Smooth muscle cell (in vitro differentiated cells): ENCODE results near the gene PAM. TPM values are rescaled to one million over a fixed set of nuclear protein-coding genes. Genes with fewer than 3 reads are reported as not detected.

Source experiments
- DNase-seq: peaks from one replicate; lab custom pipeline; 2025; ENCODE audit not compliant: unreplicated experiment; lab: John Stamatoyannopoulos, UW
- H2AFZ ChIP-seq: fragments of 200-600 bp; sonication (generic); 2 replicates; pipeline ENCODE4 v1.6.0; 2016; ENCODE audit warnings: antibody characterized with exemption, low read depth, mild to moderate bottlenecking
- H3F3A ChIP-seq: fragments of 200-600 bp; sonication (generic); 2 replicates; pipeline ENCODE4 v1.6.0; 2017; ENCODE audit warnings: antibody characterized with exemption, low read depth
- H3K27ac ChIP-seq: fragments of 200-600 bp; sonication (generic); 2 replicates; pipeline ENCODE4 v1.5.1; 2016; ENCODE audit warnings: low read depth, mild to moderate bottlenecking
- H3K27me3 ChIP-seq: fragments of 200-600 bp; sonication (generic); 2 replicates; pipeline ENCODE4 v1.6.1; 2016; ENCODE audit warnings: low read depth, mild to moderate bottlenecking
- H3K36me3 ChIP-seq: fragments of 200-600 bp; sonication (generic); 2 replicates; pipeline ENCODE4 v1.5.1; 2016; ENCODE audit warnings: low read depth
- H3K4me1 ChIP-seq: fragments of 200-600 bp; sonication (generic); 2 replicates; pipeline ENCODE4 v1.5.1; 2016; ENCODE audit warnings: low read depth
- H3K4me2 ChIP-seq: fragments of 200-600 bp; sonication (generic); 2 replicates; pipeline ENCODE4 v1.6.0; 2016; ENCODE audit warnings: mild to moderate bottlenecking
- H3K4me3 ChIP-seq: fragments of 200-600 bp; sonication (generic); 2 replicates; pipeline ENCODE4 v1.5.1; 2016; ENCODE audit warnings: mild to moderate bottlenecking
- H3K79me2 ChIP-seq: fragments of 200-600 bp; sonication (generic); 2 replicates; pipeline ENCODE4 v1.6.0; 2016; ENCODE audit warnings: low read depth, mild to moderate bottlenecking
- H3K9ac ChIP-seq: fragments of 200-600 bp; sonication (generic); 2 replicates; pipeline ENCODE4 v1.6.0; 2016; ENCODE audit warnings: low read depth
- H3K9me3 ChIP-seq: fragments of 200-600 bp; sonication (generic); replicated peaks from 2 replicates; pipeline ENCODE4 v1.5.1; 2016; ENCODE audit warnings: low read depth
- H4K20me1 ChIP-seq: fragments of 200-600 bp; sonication (generic); 2 replicates; pipeline ENCODE4 v1.6.0; 2016; ENCODE audit warnings: low read depth
- CTCF ChIP-seq: fragments of 200-600 bp; sonication (generic); IDR thresholded peaks from 2 replicates; pipeline ENCODE4 v1.5.1; 2017; ENCODE audit warnings: borderline replicate concordance, mild to moderate bottlenecking, antibody characterized with exemption; ENCODE audit not compliant: insufficient read depth, poor library complexity, severe bottlenecking
- WGBS: methylation state at CpG from one replicate; pipeline ENCODE4 v1.1.7; 2016; ENCODE audit warnings: low lambda C conversion rate; 5-methylcytosine and 5-hydroxymethylcytosine counted together
- polyA plus RNA-seq: library from polyadenylated mRNA; unstranded; fragments of >200 nt; fragmentation: Nextera tagmentation; extraction: Ambion mirVana; gene quantifications from 2 replicates; pipeline ENCODE4 v1.2.1, GENCODE V29; 2016
- total RNA-seq: library from RNA; depleted of rRNA; stranded (reverse); fragments of >200 nt; gene quantifications from 2 replicates; pipeline ENCODE4 v1.2.3, GENCODE V29; 2014

Gene PAM
- total and polyA plus RNA-seq, 2 experiments from 2014 or later, result 117 to 155 TPM

GRCh38 chr5:102876610-102877009, 121.5 kb downstream of the PAM start:
- no peaks in the 10 kb centered on the region for H4K20me1 ChIP-seq
- no peak for TF ChIP-seq CTCF
- no peaks in the 10 kb centered on the region for H3K36me3 ChIP-seq
- no peaks in the 10 kb centered on the region for H3K79me2 ChIP-seq
- no peaks in the 10 kb centered on the region for H3F3A ChIP-seq
- 96% methylated on average over 4 of the region's 4 CpGs for WGBS
- DNase-seq, result no peak
- H3K9ac ChIP-seq, result no peak overlapping the region
- no peak overlapping the region for H2AFZ ChIP-seq
- H3K9me3 ChIP-seq, result no peaks in the 10 kb centered on the region
- H3K27ac ChIP-seq, result no peak overlapping the region
- H3K27me3 ChIP-seq, result no peaks in the 10 kb centered on the region
- H3K4me1 ChIP-seq, result no peaks in the 10 kb centered on the region
- H3K4me2 ChIP-seq, result no peak overlapping the region
- H3K4me3 ChIP-seq, result no peak overlapping the region

GRCh38 chr5:102879741-102880140, 124.6 kb downstream of the PAM start:
- Histone ChIP-seq H3K4me2 (no peak overlapping the region), H3K9me3 (no peaks in the 10 kb centered on the region), H4K20me1 (peaks cover 6% of the 10 kb centered on the region), H3K27ac (no peak overlapping the region), H3K79me2 (no peaks in the 10 kb centered on the region), H3K9ac (no peak overlapping the region), H3F3A (no peaks in the 10 kb centered on the region), H3K27me3 (no peaks in the 10 kb centered on the region), H3K36me3 (no peaks in the 10 kb centered on the region), H2AFZ (no peak overlapping the region), H3K4me1 (no peaks in the 10 kb centered on the region), H3K4me3 (no peak overlapping the region)
- 96% methylated on average over 6 of the region's 6 CpGs for WGBS
- TF ChIP-seq CTCF, result no peak
- no peak for DNase-seq

- peaks cover 5% of the 10 kb centered on the region for H3K79me2 ChIP-seq
- H3K27ac ChIP-seq, result no peak overlapping the region
- H3K4me1 ChIP-seq, result peaks cover 4% of the 10 kb centered on the region
- no peak for TF ChIP-seq CTCF
- H3K9me3 ChIP-seq, result no peaks in the 10 kb centered on the region
- no peak overlapping the region for H2AFZ ChIP-seq
- DNase-seq, result no peak
- H4K20me1 ChIP-seq, result peaks cover 28% of the 10 kb centered on the region
- H3K4me3 ChIP-seq, result no peak overlapping the region
- no peak overlapping the region for H3K9ac ChIP-seq
- no peaks in the 10 kb centered on the region for H3K27me3 ChIP-seq
- no peak overlapping the region for H3K4me2 ChIP-seq
- H3K36me3 ChIP-seq, result no peaks in the 10 kb centered on the region
- H3F3A ChIP-seq, result no peaks in the 10 kb centered on the region
These were observed 131.5 kb downstream of the PAM start for GRCh38 chr5:102886586-102886985.

- Histone ChIP-seq H3K36me3 (no peaks in the 10 kb centered on the region), H3K9ac (no peak overlapping the region), H2AFZ (no peak overlapping the region), H3K79me2 (peaks cover 5% of the 10 kb centered on the region), H3K27me3 (no peaks in the 10 kb centered on the region), H4K20me1 (peaks cover 40% of the 10 kb centered on the region), H3F3A (no peaks in the 10 kb centered on the region), H3K27ac (no peak overlapping the region), H3K4me3 (no peak overlapping the region), H3K4me1 (peaks cover 4% of the 10 kb centered on the region), H3K4me2 (no peak overlapping the region), H3K9me3 (no peaks in the 10 kb centered on the region)
- TF ChIP-seq CTCF, result no peak
- DNase-seq, result no peak
These were observed 133.4 kb downstream of the PAM start for GRCh38 chr5:102888483-102888882.
